Endothelial cell of umbilical vein (primary cell): ENCODE data around the gene RPL22.

Experiments used
- CTCF ChIP-seq, 2 donors: IDR thresholded peaks; 1 replicate in 1 of 2; 2 replicates in 1 of 2; pipeline ENCODE4 v1.5.1; 2011; ENCODE audit warnings: low read length in 2 of 2, mild to moderate bottlenecking in 2 of 2, moderate library complexity in 2 of 2, control low read depth in 1 of 2, inconsistent platforms in 1 of 2, low read depth in 1 of 2; ENCODE audit not compliant: insufficient read depth in 1 of 2; ENCODE audit errors: extremely low read depth in 1 of 2
- EZH2 ChIP-seq: IDR thresholded peaks from 2 replicates; pipeline ENCODE4 v1.6.1; 2012; ENCODE audit warnings: borderline replicate concordance, low read depth, mild to moderate bottlenecking, moderate library complexity, low read length, inconsistent platforms; ENCODE audit not compliant: severe bottlenecking
- JUN ChIP-seq: IDR thresholded peaks from 2 replicates; pipeline ENCODE4 v1.6.1; 2011; ENCODE audit warnings: borderline replicate concordance, low read depth; ENCODE audit not compliant: insufficient read length, insufficient read depth
- MAX ChIP-seq: IDR thresholded peaks from 2 replicates; pipeline ENCODE4 v1.6.1; 2011; ENCODE audit not compliant: insufficient read depth, insufficient read length
- POLR2A ChIP-seq: IDR thresholded peaks from 2 replicates; pipeline ENCODE4 v1.6.1; 2012; ENCODE audit warnings: low read depth, mild to moderate bottlenecking, control low read depth, low read length

- no peak for TF ChIP-seq CTCF (IDR thresholded peaks at IDR 0.05; ENCODE audit: extremely low read depth in 1 of 2, insufficient read depth in 1 of 2, low read depth in 1 of 2, low read length in 2 of 2)
- no peak for TF ChIP-seq EZH2
- TF ChIP-seq POLR2A = no peak
- TF ChIP-seq MAX = no peak
- TF ChIP-seq JUN = no peak
These were observed 47.2 kb downstream of the RPL22 start for GRCh38 chr1:6152181-6152580.
